H1 (cell line): ENCODE results near the gene ZMIZ1. TPM values are rescaled to one million over a fixed set of nuclear protein-coding genes. Genes with fewer than 3 reads are reported as not detected.
A peak's percentile ranks its signal among the peaks of the same experiment; 100 is the strongest.

Experiments used
- CEBPB ChIP-seq: IDR thresholded peaks from 2 replicates; pipeline ENCODE4 v1.6.1; 2012; ENCODE audit warnings: low read depth, low read length
- CHD7 ChIP-seq: fragments of 300-600 bp; sonication (generic); IDR thresholded peaks from 2 replicates; pipeline ENCODE4 v1.7.1; 2012; ENCODE audit warnings: low read length, moderate library complexity, mild to moderate bottlenecking, inconsistent platforms; ENCODE audit not compliant: insufficient replicate concordance
- GTF2F1 ChIP-seq: IDR thresholded peaks from 2 replicates; pipeline ENCODE4 v1.6.1; 2012; ENCODE audit warnings: low read depth, low read length, improper control_type of control experiment, borderline replicate concordance
- JUND ChIP-seq: IDR thresholded peaks from 2 replicates; pipeline ENCODE4 v1.6.1; 2011; ENCODE audit warnings: mild to moderate bottlenecking, improper control_type of control experiment, low read length
- MAX ChIP-seq: IDR thresholded peaks from 2 replicates; pipeline ENCODE4 v1.6.1; 2012; ENCODE audit warnings: inconsistent platforms
- NRF1 ChIP-seq: IDR thresholded peaks from 2 replicates; pipeline ENCODE4 v1.6.1; 2011; ENCODE audit warnings: mild to moderate bottlenecking, low read depth, low read length, improper control_type of control experiment
- SIN3A ChIP-seq, 2 experiments: IDR thresholded peaks in 1 of 2; conservative IDR thresholded peaks in 1 of 2; 2 replicates each; pipeline ENCODE4 v1.6.1; 2011 to 2012; ENCODE audit warnings: low read length in 2 of 2, improper control_type of control experiment in 1 of 2, low read depth in 1 of 2, mild to moderate bottlenecking in 1 of 2
- SIX5 ChIP-seq: IDR thresholded peaks from 2 replicates; pipeline ENCODE4 v1.6.1; 2011; ENCODE audit warnings: mild to moderate bottlenecking, low read depth, low read length
- SP4 ChIP-seq: IDR thresholded peaks from 2 replicates; pipeline ENCODE4 v1.6.1; 2012; ENCODE audit warnings: low read length, inconsistent platforms
- TCF12 ChIP-seq: IDR thresholded peaks from 2 replicates; pipeline ENCODE4 v1.6.1; 2011; ENCODE audit warnings: low read depth, mild to moderate bottlenecking, low read length
- polyA plus RNA-seq, 7 experiments: library from polyadenylated mRNA; depleted of rRNA in 3 of 7; stranded (reverse) in 5 of 7; unstranded in 2 of 7; fragments of >200 nt in 5 of 7; fragments of 200-250 nt in 2 of 7; gene quantifications; 1 replicate in 5 of 7; 2 replicates in 1 of 7; 4 replicates in 1 of 7; pipeline versions ENCODE4 v1.2.1 to v1.2.3, GENCODE V29; 2011 to 2013; ENCODE audit warnings: missing spikeins in 2 of 7, mixed read lengths in 2 of 7
- total RNA-seq: library from RNA; stranded (reverse); fragmentation: NEBNext Ultra II Directional; extraction: Animal tissue kit (Norgen Biotek cat#: 25700); gene quantifications from 2 replicates; pipeline ENCODE4 v1.2.1, GENCODE V29; 2021

Gene ZMIZ1
- total and polyA plus RNA-seq, 2 of the 8 experiments (the other 6 are each of a cell fraction or from before 2014, with no cell fraction given), result 8.1 to 28.0 TPM

- no peak for TF ChIP-seq CHD7
- no peak for TF ChIP-seq CEBPB
- no peak for TF ChIP-seq NRF1
- TF ChIP-seq SIX5, result 0 out of 2 replicates have a peak, but pooled peaks have one; percentile 15
- TF ChIP-seq JUND, result no peak
- no peak for TF ChIP-seq MAX
- TF ChIP-seq SIN3A (conservative IDR thresholded peaks at IDR 0.05 in 1 of 2, IDR thresholded peaks at IDR 0.05 in 1 of 2; ENCODE audit: low read depth in 1 of 2, low read length in 2 of 2), result no peak
- TF ChIP-seq SP4, result no peak
- no peak for TF ChIP-seq GTF2F1
- TF ChIP-seq TCF12, result no peak
These were observed 29.9 kb upstream of the ZMIZ1 start (continued) for GRCh38 chr10:79038841-79039201.
